Measurements from ENCODE around the gene AAMP.

AAMP gene

GRCh38 chr2:218221000-218221399, 48.9 kb downstream of the AAMP start:
- no peak for DNase-seq (ENCODE audit: low read depth)

GRCh38 chr2:218219934-218220333, 50.0 kb downstream of the AAMP start:
- DNase-seq (ENCODE audit: low read depth), result no peak

GRCh38 chr2:218218268-218219185, 51.4 kb downstream of the AAMP start:
- no peak for DNase-seq (ENCODE audit: low read depth)

GRCh38 chr2:218217360-218218267, 52.3 kb downstream of the AAMP start:
- DNase-seq (ENCODE audit: low read depth), result peak; percentile 42

GRCh38 chr2:218216674-218217359, 53.1 kb downstream of the AAMP start, which contains the start of gene ARPC2:
Gene ARPC2, plus strand, starts transcription at chr2:218217189. Its CDS starts 282 bp downstream, at chr2:218217471.
- peak; percentile 89 for DNase-seq (ENCODE audit: low read depth)

GRCh38 chr2:218216336-218216673, 53.6 kb downstream of the AAMP start:
- DNase-seq (ENCODE audit: low read depth), result no peak

Data from stimulated activated CD8-positive, alpha-beta memory T cell treated with anti-CD3 and anti-CD28 coated beads, Interleukin-15, amount 100 ng/mL, for 1 hour (primary cell).